IMR-90 (cell line): ENCODE data around the gene PCED1B. TPM values are rescaled to one million over a fixed set of nuclear protein-coding genes. Genes with fewer than 3 reads are reported as not detected.

Source experiments
- ATAC-seq: fragments of 200-7000 bp; cut with Tn5 transposase; 2 replicates; pipeline ENCODE4 v1.9.1; 2020; ENCODE audit warnings: low read depth, mild to moderate bottlenecking, moderate library complexity
- BruUV-seq: library from RNA; stranded (reverse); fragments of 400-500 nt; replicated peaks from 2 replicates; lab custom pipeline; 2021; lab: Mats Ljungman, UMichigan
- CTCF ChIA-PET: fragments of 300-600 bp; formaldehyde crosslinking; extraction: SDS; loops from one replicate; lab custom pipeline; 2021; ENCODE audit warnings: antibody characterized with exemption; lab: Yijun Ruan, JAX
- POLR2A ChIA-PET: fragments of 300-600 bp; sonication (Branson Sonifier 250); formaldehyde crosslinking; loops from one replicate; lab custom pipeline; 2022; ENCODE audit warnings: antibody characterized with exemption; ENCODE audit not compliant: unreplicated experiment; lab: Charles Lee
- DNase-seq: peaks from one replicate; pipeline ENCODE4 v3.0.0; 2013
- H2AFZ ChIP-seq: replicated peaks from 2 replicates; pipeline ENCODE3; 2013; ENCODE audit warnings: low read length, mild to moderate bottlenecking; ENCODE audit not compliant: poor library complexity
- H2AK5ac ChIP-seq: 2 replicates; pipeline ENCODE4 v1.6.1; 2013; ENCODE audit warnings: low read depth, low read length, inconsistent platforms
- H2AK9ac ChIP-seq: replicated peaks from 2 replicates; pipeline ENCODE3; 2013; ENCODE audit warnings: mild to moderate bottlenecking, low read depth, low read length, moderate library complexity; ENCODE audit not compliant: poor library complexity
- H2BK120ac ChIP-seq: 2 replicates; pipeline ENCODE4 v1.6.1; 2013; ENCODE audit warnings: low read depth, low read length, inconsistent platforms
- H2BK15ac ChIP-seq: 3 replicates; pipeline ENCODE4 v1.6.1; 2013; ENCODE audit warnings: low read depth, low read length, inconsistent platforms
- H2BK20ac ChIP-seq: 2 replicates; pipeline ENCODE4 v1.6.1; 2013; ENCODE audit warnings: low read depth, mild to moderate bottlenecking, inconsistent platforms, low read length, moderate library complexity
- H2BK5ac ChIP-seq: 2 replicates; pipeline ENCODE4 v1.6.1; 2013; ENCODE audit warnings: mild to moderate bottlenecking, low read depth, low read length, inconsistent platforms; ENCODE audit not compliant: poor library complexity, severe bottlenecking
- H3K14ac ChIP-seq: replicated peaks from 2 replicates; pipeline ENCODE4 v1.6.1; 2013; ENCODE audit warnings: low read depth, low read length, inconsistent platforms
- H3K18ac ChIP-seq: 2 replicates; pipeline ENCODE4 v1.6.1; 2013; ENCODE audit warnings: low read depth, low read length, control low read depth
- H3K23ac ChIP-seq: 2 replicates; pipeline ENCODE4 v1.6.1; 2013; ENCODE audit warnings: low read depth, low read length, inconsistent platforms
- H3K27ac ChIP-seq: 2 replicates; pipeline ENCODE4 v1.5.1; 2013; ENCODE audit warnings: mild to moderate bottlenecking, control low read depth, low read length; ENCODE audit not compliant: insufficient read depth
- H3K27me3 ChIP-seq: 2 replicates; pipeline ENCODE4 v1.6.1; 2013; ENCODE audit warnings: low read length; ENCODE audit not compliant: control insufficient read depth, insufficient read depth
- H3K36me3 ChIP-seq: 2 replicates; pipeline ENCODE4 v1.6.1; 2013; ENCODE audit warnings: low read length, mixed read lengths; ENCODE audit not compliant: control insufficient read depth, insufficient read depth
- H3K4ac ChIP-seq: 2 replicates; pipeline ENCODE4 v1.6.1; 2013; ENCODE audit warnings: low read depth, low read length, inconsistent platforms
- H3K4me1 ChIP-seq: 2 replicates; pipeline ENCODE4 v1.6.1; 2013; ENCODE audit warnings: low read length, mixed read lengths; ENCODE audit not compliant: control insufficient read depth, insufficient read depth
- H3K4me2 ChIP-seq: 2 replicates; pipeline ENCODE4 v1.6.1; 2013; ENCODE audit warnings: low read depth, mild to moderate bottlenecking, control low read depth, low read length, moderate library complexity
- H3K4me3 ChIP-seq: 2 replicates; pipeline ENCODE4 v1.5.1; 2013; ENCODE audit warnings: low read depth, mild to moderate bottlenecking, control low read depth, low read length, moderate library complexity; ENCODE audit not compliant: insufficient read depth
- H3K56ac ChIP-seq: 2 replicates; pipeline ENCODE4 v1.6.1; 2013; ENCODE audit warnings: low read length, inconsistent platforms; ENCODE audit not compliant: insufficient read depth; ENCODE audit errors: extremely low read depth
- H3K79me1 ChIP-seq, 2 experiments: 2 replicates each; pipeline ENCODE4 v1.6.1; 2013; ENCODE audit warnings: low read length in 2 of 2, inconsistent platforms in 1 of 2, low read depth in 1 of 2
- H3K9ac ChIP-seq: 2 replicates; pipeline ENCODE4 v1.6.1; 2013; ENCODE audit warnings: low read depth, low read length, control low read depth
- H3K9me1 ChIP-seq: 2 replicates; pipeline ENCODE4 v1.6.1; 2013; ENCODE audit warnings: low read length, inconsistent platforms; ENCODE audit not compliant: insufficient read depth
- H3K9me3 ChIP-seq: 2 replicates; pipeline ENCODE4 v1.6.1; 2013; ENCODE audit warnings: low read length; ENCODE audit not compliant: control insufficient read depth, insufficient read depth
- H4K20me1 ChIP-seq: 2 replicates; pipeline ENCODE4 v1.6.1; 2013; ENCODE audit warnings: low read length, inconsistent platforms; ENCODE audit not compliant: insufficient read depth
- H4K5ac ChIP-seq: 2 replicates; pipeline ENCODE4 v1.6.1; 2013; ENCODE audit warnings: mild to moderate bottlenecking, low read depth, low read length, control low read depth
- H4K8ac ChIP-seq, 2 experiments: 2 replicates each; pipeline ENCODE4 v1.6.1; 2013; ENCODE audit warnings: low read depth in 2 of 2, low read length in 2 of 2, control low read depth in 1 of 2, inconsistent platforms in 1 of 2
- H4K91ac ChIP-seq: 2 replicates; pipeline ENCODE4 v1.6.1; 2013; ENCODE audit warnings: low read depth, low read length, inconsistent platforms; ENCODE audit not compliant: insufficient read depth
- BHLHE40 ChIP-seq: fragments of 150-350 bp; IDR thresholded peaks from 2 replicates; pipeline ENCODE4 v1.6.1; 2016; ENCODE audit warnings: mild to moderate bottlenecking, low read depth, low read length
- RFX5 ChIP-seq: IDR thresholded peaks from 2 replicates; pipeline ENCODE4 v1.8.0; 2012; ENCODE audit warnings: low read depth, mild to moderate bottlenecking, low read length, moderate library complexity
- WGBS, 2 experiments: methylation state at CpG; one replicate each; pipeline versions ENCODE4 v1.1.5 to v1.1.7; 2013; ENCODE audit warnings: missing lambda C conversion rate in 2 of 2; ENCODE audit not compliant: insufficient read length in 1 of 2; ENCODE audit errors: extremely low coverage in 2 of 2; 5-methylcytosine and 5-hydroxymethylcytosine counted together
- dilution Hi-C: fragments of 300-500 bp; cut with HindIII; formaldehyde crosslinking; loops from one replicate; pipeline ENCODE4 v1.14.3; 2018; ENCODE audit warnings: low sequenced_read_pairs; ENCODE audit not compliant: unreplicated experiment
- in situ Hi-C: fragments of 300-500 bp; cut with MboI; formaldehyde crosslinking; loops from 3 replicates; pipeline ENCODE4 v1.14.3; 2019; ENCODE audit warnings: low sequenced_read_pairs, inconsistent platforms, mixed read lengths
- intact Hi-C: fragments of 100-400 bp; cut with micrococcal nuclease; formaldehyde crosslinking; loops from 2 replicates; pipeline ENCODE4 v1.10.0; 2022
- polyA plus RNA-seq, 3 experiments: library from polyadenylated mRNA; depleted of rRNA; stranded (reverse); fragments of >200 nt; gene quantifications; 2 replicates each; pipeline ENCODE4 v1.2.3, GENCODE V29; 2012; ENCODE audit warnings: low replicate concordance in 1 of 3
- total RNA-seq: library from RNA; depleted of rRNA; stranded (reverse); fragments of >200 nt; gene quantifications from 2 replicates; pipeline ENCODE4 v1.2.3, GENCODE V29; 2012

Gene PCED1B
- total and polyA plus RNA-seq, 2 of the 4 experiments (the other 2 are of a cell fraction), result 0.36 to 2.6 TPM

- H3K4me3 ChIP-seq, result no peak overlapping the region
- ATAC-seq, result no peak
- POLR2A ChIA-PET, result interaction anchor here (0.7 to 0.9 kb wide), 2 partner anchors 16 to 286 kb away, joined by 4 to 6 read pairs; partner anchors contain the start of gene PCED1B
These were observed 15.4 kb downstream of the PCED1B start for GRCh38 chr12:47094804-47095203.

More at GRCh38 chr12:47094804-47095203, 15.4 kb downstream of the PCED1B start:
- peak overlapping the region; percentile 19; the same call in 1 of the 2 replicates for H3K4ac ChIP-seq
- H3K4me1 ChIP-seq, result peaks cover 9% of the 10 kb centered on the region
- H3K27me3 ChIP-seq, result no peaks in the 10 kb centered on the region
- peaks cover 5 to 19% of the 10 kb centered on the region in 2 experiments; a peak in 3 of 4 replicates for H3K79me1 ChIP-seq
- intact Hi-C loops (loop anchor here (5.0 kb wide), 2 partner anchors 52 to 207 kb away; no protein-coding TSS in a partner anchor), in situ Hi-C loops (no loop called here), dilution Hi-C loops (no loop called here)
- H4K20me1 ChIP-seq, result no peaks in the 10 kb centered on the region
- peak overlapping the region; percentile 18; the same call in 1 of the 2 replicates for H2BK20ac ChIP-seq
- H4K8ac ChIP-seq, result peak overlapping the region in 1 of 2 experiments; percentile 63; a peak in 2 of 4 replicates
- no peak overlapping the region for H2AK9ac ChIP-seq
- no peaks in the 10 kb centered on the region for H3K9me3 ChIP-seq
- H3K56ac ChIP-seq, result no peak overlapping the region
- H3K9me1 ChIP-seq, result peaks cover 11% of the 10 kb centered on the region
- no peak overlapping the region for H3K23ac ChIP-seq
- no peak overlapping the region for H3K14ac ChIP-seq
- CTCF ChIA-PET, result interaction anchor here (0.6 kb wide), 1 partner anchor 138 kb away, joined by 3 read pairs; no protein-coding TSS in a partner anchor
- H2AK5ac ChIP-seq, result no peak overlapping the region
- no peak overlapping the region for H3K9ac ChIP-seq
- H3K4me2 ChIP-seq, result peak overlapping the region; percentile 51; the same call in 1 of the 2 replicates
- H4K91ac ChIP-seq, result 0 out of 2 replicates have a peak overlapping the region, but pooled peaks have one; percentile 53
- peak overlapping the region; percentile 69; the same call in 1 of the 2 replicates for H2BK120ac ChIP-seq
- DNase-seq, result no peak
- H3K18ac ChIP-seq, result no peak overlapping the region; the same call in 1 of the 2 replicates
- peak overlapping the region; percentile 92 for H2BK5ac ChIP-seq
- no peak overlapping the region; the same call in 2 of the 3 replicates for H2BK15ac ChIP-seq
- H3K36me3 ChIP-seq, result no peaks in the 10 kb centered on the region
- no peak overlapping the region for H4K5ac ChIP-seq
- TF ChIP-seq BHLHE40 (peak; percentile 72; the same call in 1 of the 2 replicates), RFX5 (no peak)
- no TSS peak for BruUV-seq
- peak overlapping the region; percentile 47; the same call in 1 of the 2 replicates for H3K27ac ChIP-seq
- no peak overlapping the region for H2AFZ ChIP-seq
- WGBS, 2 experiments, result no CpG with 5 or more reads among the region's 4 CpGs
